Measurements from ENCODE around the gene ZNF821.

ZNF821 gene

GRCh38 chr16:71883168-71883848, 674 bp downstream of the ZNF821 start:
- DNase-seq (ENCODE audit: low spot score), result peak; percentile 36
- POLR2A ChIA-PET (ENCODE audit: low non-redundant PET), result interaction anchor here (0.6 kb wide), 2 partner anchors 28 to 153 kb away, joined by 3 read pairs; no protein-coding TSS in a partner anchor
- CTCF ChIA-PET, result interaction anchor here (0.7 to 2.4 kb wide), 11 partner anchors 10 to 78 kb away, joined by 3 to 23 read pairs (median 4); partner anchors contain the start of genes ATXN1L and IST1
- H3K27ac ChIP-seq, result peak overlapping the region; percentile 82
- TF ChIP-seq CTCF (conservative IDR thresholded peaks at IDR 0.05; ENCODE audit: low read depth), result no peak

GRCh38 chr16:71882505-71883167, 1.3 kb downstream of the ZNF821 start:
- H3K27ac ChIP-seq, result peak overlapping the region; percentile 82
- TF ChIP-seq CTCF (conservative IDR thresholded peaks at IDR 0.05; ENCODE audit: low read depth), result peak; percentile 93
- CTCF ChIA-PET, result interaction anchor here (0.5 to 2.4 kb wide), 14 partner anchors 10 to 274 kb away, joined by 3 to 23 read pairs (median 4); partner anchors contain the start of genes ATXN1L and IST1

GRCh38 chr16:71880176-71880575, 3.8 kb downstream of the ZNF821 start:
- CTCF ChIA-PET, result no interaction called here

More at GRCh38 chr16:71882505-71883167, 1.3 kb downstream of the ZNF821 start:
- POLR2A ChIA-PET (ENCODE audit: low non-redundant PET), result interaction anchor here (0.6 kb wide), 3 partner anchors 11 to 153 kb away, joined by 3 to 6 read pairs (median 3); no protein-coding TSS in a partner anchor
- peak; percentile 82 for DNase-seq (ENCODE audit: low spot score)

GRCh38 chr16:71878911-71879310, 5.1 kb downstream of the ZNF821 start:
- POLR2A ChIA-PET (ENCODE audit: low non-redundant PET), result no interaction called here
- no peak for DNase-seq (ENCODE audit: low spot score)
- no peak overlapping the region for H3K27ac ChIP-seq
- no peak for TF ChIP-seq CTCF (conservative IDR thresholded peaks at IDR 0.05; ENCODE audit: low read depth)
- CTCF ChIA-PET, result no interaction called here

More at GRCh38 chr16:71880176-71880575, 3.8 kb downstream of the ZNF821 start:
- POLR2A ChIA-PET (ENCODE audit: low non-redundant PET), result no interaction called here
- H3K27ac ChIP-seq, result no peak overlapping the region
- no peak for TF ChIP-seq CTCF (conservative IDR thresholded peaks at IDR 0.05; ENCODE audit: low read depth)
- no peak for DNase-seq (ENCODE audit: low spot score)

- DNase-seq (ENCODE audit: low spot score), result no peak
- ChIA-PET POLR2A (ENCODE audit: low non-redundant PET) (no interaction called here), CTCF (interaction anchor here (3.2 kb wide), 1 partner anchor 9 kb away, joined by 13 read pairs; no protein-coding TSS in a partner anchor)
- no peak overlapping the region for H3K27ac ChIP-seq
- TF ChIP-seq CTCF (conservative IDR thresholded peaks at IDR 0.05; ENCODE audit: low read depth), result no peak
These were observed 10.8 kb downstream of the ZNF821 start for GRCh38 chr16:71873199-71873598.

- POLR2A ChIA-PET (ENCODE audit: low non-redundant PET), result no interaction called here
- no peak for DNase-seq (ENCODE audit: low spot score)
- H3K27ac ChIP-seq, result no peak overlapping the region
- TF ChIP-seq CTCF (conservative IDR thresholded peaks at IDR 0.05; ENCODE audit: low read depth), result no peak
- CTCF ChIA-PET, result interaction anchor here (1.0 kb wide), 1 partner anchor 12 kb away, joined by 3 read pairs; no protein-coding TSS in a partner anchor
These were observed 13.2 kb downstream of the ZNF821 start for GRCh38 chr16:71870818-71871217.
